Suprapubic skin (tissue), 3 donors: ENCODE data around the gene POC1B.

Source experiments
- CTCF ChIP-seq, 2 donors: fragments of 200-600 bp in 1 of 2; fragments of 450-650 bp in 1 of 2; sonication (generic) in 1 of 2; IDR thresholded peaks; one replicate each; pipeline ENCODE4 v1.5.1; 2016 to 2019; ENCODE audit warnings: antibody characterized with exemption in 2 of 2, mild to moderate bottlenecking in 1 of 2, moderate library complexity in 1 of 2
- POLR2A ChIP-seq, 2 donors: fragments of 450-650 bp; IDR thresholded peaks; one replicate each; pipeline ENCODE4 v1.6.1; 2017; ENCODE audit warnings: antibody characterized with exemption in 2 of 2, mild to moderate bottlenecking in 2 of 2, moderate library complexity in 2 of 2

GRCh38 chr12:89513544-89513943 lies 12.3 kb downstream of the POC1B start:
- TF ChIP-seq CTCF (IDR thresholded peaks at IDR 0.05) = no peak
- no peak for TF ChIP-seq POLR2A (IDR thresholded peaks at IDR 0.05)
